Heart left ventricle (tissue), 16 donors: ENCODE measurements around the gene CLEC11A. TPM values are rescaled to one million over a fixed set of nuclear protein-coding genes. Genes with fewer than 3 reads are reported as not detected.
"Not testable (repeated sequence)": the region's sequence is repeated elsewhere in the genome, so short reads cannot be mapped to it uniquely, and the experiment has no call there.

Source experiments
- ATAC-seq, 4 donors: fragments of 200-7000 bp; cut with Tn5 transposase; one replicate each; pipeline ENCODE4 v1.9.1; 2020 to 2022; ENCODE audit warnings: moderate library complexity in 4 of 4, mild to moderate bottlenecking in 3 of 4, moderate number of reproducible peaks in 1 of 4
- DNase-seq, 5 donors: peaks; one replicate each; pipeline ENCODE4 v3.0.0-alpha.2; 2020
- H3K27ac ChIP-seq, 12 donors: fragments of 200-600 bp; sonication (generic) in 4 of 12; one replicate each; pipeline versions ENCODE4 v1.5.0 to v1.8.0; 2016 to 2022; ENCODE audit warnings: mild to moderate bottlenecking in 2 of 12
- H3K27me3 ChIP-seq, 9 donors: fragments of 200-600 bp; sonication (generic) in 2 of 9; one replicate each; pipeline versions ENCODE4 v1.5.1 to v1.8.0; 2016 to 2022; ENCODE audit warnings: mild to moderate bottlenecking in 3 of 9
- H3K36me3 ChIP-seq, 9 donors: fragments of 200-600 bp; sonication (generic) in 2 of 9; one replicate each; pipeline versions ENCODE4 v1.5.0 to v1.8.0; 2018 to 2022; ENCODE audit warnings: mild to moderate bottlenecking in 2 of 9
- H3K4me1 ChIP-seq, 12 donors: fragments of 200-600 bp; sonication (generic) in 4 of 12; one replicate each; pipeline versions ENCODE4 v1.5.0 to v1.8.0; 2016 to 2022; ENCODE audit warnings: mild to moderate bottlenecking in 3 of 12
- H3K4me3 ChIP-seq, 12 donors: fragments of 200-600 bp; sonication (generic) in 4 of 12; one replicate each; pipeline versions ENCODE4 v1.5.0 to v1.8.0; 2017 to 2022; ENCODE audit warnings: mild to moderate bottlenecking in 9 of 12, moderate library complexity in 4 of 12
- H3K9me3 ChIP-seq, 12 donors: fragments of 200-600 bp; sonication (generic) in 4 of 12; one replicate each; pipeline versions ENCODE4 v1.5.0 to v1.8.0; 2016 to 2022; ENCODE audit warnings: mild to moderate bottlenecking in 1 of 12
- CTCF ChIP-seq, 12 donors: fragments of 200-600 bp; sonication (generic) in 4 of 12; IDR thresholded peaks; one replicate each; pipeline versions ENCODE4 v1.5.0 to v1.8.0; 2018 to 2022; ENCODE audit warnings: antibody characterized with exemption in 12 of 12, mild to moderate bottlenecking in 5 of 12
- POLR2A ChIP-seq, 2 donors: fragments of 450-650 bp; IDR thresholded peaks; one replicate each; pipeline ENCODE4 v1.6.1; 2017; ENCODE audit warnings: antibody characterized with exemption in 2 of 2, mild to moderate bottlenecking in 2 of 2, moderate library complexity in 2 of 2
- WGBS, 4 donors: extraction: QIAGEN DNeasy Blood & Tissue Kit in 2 of 4; methylation state at CpG; one replicate each; pipeline versions ENCODE4 v1.1.5 to v1.1.7; 2013 to 2018; 5-methylcytosine and 5-hydroxymethylcytosine counted together
- intact Hi-C, 10 donors: fragments of 100-400 bp; cut with DNase I; formaldehyde crosslinking; loops; one replicate each; pipeline versions ENCODE4 v1.11.1 to v1.14.2; 2022
- polyA plus RNA-seq, 2 donors: library from polyadenylated mRNA; stranded (reverse); fragments of 200-250 nt; gene quantifications; one replicate each; pipeline ENCODE4 v1.2.3, GENCODE V29; 2013
- total RNA-seq, 9 donors: library from RNA; depleted of rRNA in 2 of 9; stranded (reverse); fragments of >200 nt in 2 of 9; fragmentation: NEBNext Ultra II Directional in 3 of 9; extraction: Animal tissue kit (Norgen Biotek cat#: 25700) in 3 of 9; gene quantifications; one replicate each; pipeline versions ENCODE4 v1.1.0 to v1.2.4, GENCODE V29; 2016 to 2023
- donor health status: ischemic (EF 13 %, LVEDD 7.1; RV severe dilation, severe dysfunction).
- donor health status: healthy with polysubstance abuse.
- donor health status: DM: no; HTN: yes; CAD: no.
- donor health status: DM: no; HTN: no; CAD: no.
- donor health status: ischemic (EF 25% LVEDD 6.9; RV normal size, moderate dysfunction).
- donor health status: ischemic (EF 25% LVEDD 5.7; RV mildly dilated, moderate dysfunction).
- donor health status: healthy.
- donor health status: DM: yes; HTN: yes; CAD: no.
- donor health status: ischemic (EF 35%, LVEDD 5.7; RV mildly dilated, moderate dysfunction).
- donor health status: nonischemic (EF 11% LVEDD 7.7; RV severe dilation, severe dysfunction).
- donor health status: DM: yes; HTN: yes; CAD: no.
- donor health status: PGD.
- donor health status: ischemic (EF 29% LVEDD 5.4; RV normal size, mild dysfunction).
- donor health status: nonischemic (EF 23%, LVEDD 6.1; RV moderate dilation, normal function).

CLEC11A gene
- total and polyA plus RNA-seq, 11 donors: 2.4 to 16.6 (median 4.2) TPM

- Histone ChIP-seq H3K36me3 (no peaks in the 10 kb centered on the region), H3K4me3 (no peak overlapping the region), H3K27ac (no peak overlapping the region), H3K27me3 (peaks cover 0 to 71% (median 15%) of the 10 kb centered on the region in 9 donors), H3K9me3 (peaks cover 0 to 13% (median 2%) of the 10 kb centered on the region in 12 donors), H3K4me1 (no peaks in the 10 kb centered on the region)
- 38 to 53% (median 48%) methylated on average over 2 of the region's 2 CpGs for WGBS, 4 donors
- ATAC-seq (no peak), DNase-seq (no peak)
- intact Hi-C loops: no loop called here
- TF ChIP-seq CTCF (IDR thresholded peaks at IDR 0.05): no peak
- TF ChIP-seq POLR2A (IDR thresholded peaks at IDR 0.05): no peak
These were observed 49.3 kb downstream of the CLEC11A start for GRCh38 chr19:50772476-50772875.

GRCh38 chr19:50772912-50773311, 49.7 kb downstream of the CLEC11A start:
- intact Hi-C loops, DNase-seq, H3K4me3 ChIP-seq, H3K36me3 ChIP-seq, H3K27ac ChIP-seq, H3K4me1 ChIP-seq, ATAC-seq: not testable (repeated sequence)
- H3K9me3 ChIP-seq: peaks cover 0 to 13% (median 2%) of the 10 kb centered on the region in 12 donors
- WGBS, 4 donors: 79 to 100% (median 83%) methylated on average over 3 of the region's 3 CpGs
- H3K27me3 ChIP-seq: peaks cover 3 to 71% (median 20%) of the 10 kb centered on the region in 9 donors

GRCh38 chr19:50773454-50773853, 50.3 kb downstream of the CLEC11A start:
- Histone ChIP-seq H3K27me3 (peaks cover 8 to 75% (median 25%) of the 10 kb centered on the region in 9 donors), H3K9me3 (peaks cover 0 to 13% (median 2%) of the 10 kb centered on the region in 12 donors)
- H3K36me3 ChIP-seq, H3K4me1 ChIP-seq, H3K4me3 ChIP-seq, intact Hi-C loops, ATAC-seq, DNase-seq, H3K27ac ChIP-seq: not testable (repeated sequence)
- 45 to 57% (median 53%) methylated on average over 6 to 7 of the region's 7 CpGs for WGBS, 4 donors

Other genes with a start within 250 kb of the CLEC11A start
- 100 to 1,000 TPM in 4 of 9 donors, 10 to 100 TPM in 5; 72.8 to 138 (median 91.1) TPM for gene EMC10, start 246.9 kb upstream of the CLEC11A start, total RNA-seq
- 100 to 1,000 TPM in 1 of 2 donors, 10 to 100 TPM in 1; 95.3 to 108 TPM for gene EMC10, start 246.9 kb upstream of the CLEC11A start, polyA plus RNA-seq
- gene GARIN5A, start 246.5 kb upstream of the CLEC11A start, total RNA-seq: 1 to 10 TPM in 6 of 9 donors, under 1 TPM in 3; 0.51 to 6.4 (median 1.6) TPM
- gene GARIN5A, start 246.5 kb upstream of the CLEC11A start, polyA plus RNA-seq: 1 to 10 TPM; 1.1 to 3.0 TPM
- gene JOSD2, start 212.2 kb upstream of the CLEC11A start, total RNA-seq: 10 to 100 TPM; 18.7 to 43.8 (median 29.5) TPM
- gene JOSD2, start 212.2 kb upstream of the CLEC11A start, polyA plus RNA-seq: 10 to 100 TPM; 47.7 to 49.7 TPM
- gene ASPDH, start 209.5 kb upstream of the CLEC11A start, total RNA-seq: not detected
- gene ASPDH, start 209.5 kb upstream of the CLEC11A start, polyA plus RNA-seq: not detected
- 1 to 10 TPM in 4 of 9 donors, under 1 TPM in 5; 0.35 to 2.4 (median 0.87) TPM for gene LRRC4B, start 154.9 kb upstream of the CLEC11A start, total RNA-seq
- 1 to 10 TPM in 1 of 2 donors, under 1 TPM in 1; 0.97 to 1.0 TPM for gene LRRC4B, start 154.9 kb upstream of the CLEC11A start, polyA plus RNA-seq
- gene SYT3, start 83.5 kb upstream of the CLEC11A start, total RNA-seq: under 1 TPM in 4 of 9 donors, not detected in 5; 0.17 to 0.75 (median 0.25) TPM
- gene SYT3, start 83.5 kb upstream of the CLEC11A start, polyA plus RNA-seq: under 1 TPM in 1 of 2 donors, not detected in 1; 0.06 TPM
- gene C19orf81, start 73.9 kb upstream of the CLEC11A start, total RNA-seq: 1 to 10 TPM in 5 of 9 donors, under 1 TPM in 2, not detected in 2; 0.65 to 3.6 (median 1.7) TPM
- not detected for gene C19orf81, start 73.9 kb upstream of the CLEC11A start, polyA plus RNA-seq
- 1 to 10 TPM in 1 of 9 donors, under 1 TPM in 7, not detected in 1; 0.28 to 2.1 (median 0.49) TPM for gene SHANK1, start 3.6 kb upstream of the CLEC11A start, total RNA-seq
- under 1 TPM; 0.03 to 0.23 TPM for gene SHANK1, start 3.6 kb upstream of the CLEC11A start, polyA plus RNA-seq
- gene GPR32, start 47.1 kb downstream of the CLEC11A start, total RNA-seq: not detected
- gene GPR32, start 47.1 kb downstream of the CLEC11A start, polyA plus RNA-seq: not detected
- not detected for gene ACP4, start 67.1 kb downstream of the CLEC11A start, total RNA-seq
- not detected for gene ACP4, start 67.1 kb downstream of the CLEC11A start, polyA plus RNA-seq
- gene KLK1, start 100.4 kb downstream of the CLEC11A start, total RNA-seq: 1 to 10 TPM in 1 of 9 donors, under 1 TPM in 3, not detected in 5; 0.53 to 1.4 (median 0.74) TPM
- gene KLK1, start 100.4 kb downstream of the CLEC11A start, polyA plus RNA-seq: under 1 TPM; 0.50 to 0.51 TPM
- not detected for gene KLK15, start 110.2 kb downstream of the CLEC11A start, total RNA-seq
- gene KLK15, start 110.2 kb downstream of the CLEC11A start, polyA plus RNA-seq: not detected
- not detected for gene KLK3, start 131.6 kb downstream of the CLEC11A start, total RNA-seq
- not detected for gene KLK3, start 131.6 kb downstream of the CLEC11A start, polyA plus RNA-seq
- gene KLK2, start 150.1 kb downstream of the CLEC11A start, total RNA-seq: not detected
- not detected for gene KLK2, start 150.1 kb downstream of the CLEC11A start, polyA plus RNA-seq
- gene KLK4, start 188.0 kb downstream of the CLEC11A start, total RNA-seq: not detected
- gene KLK4, start 188.0 kb downstream of the CLEC11A start, polyA plus RNA-seq: not detected
- gene KLK5, start 229.7 kb downstream of the CLEC11A start, total RNA-seq: 1 to 10 TPM in 1 of 9 donors, not detected in 8; 5.4 TPM
- gene KLK5, start 229.7 kb downstream of the CLEC11A start, polyA plus RNA-seq: not detected
- gene KLK6, start 246.2 kb downstream of the CLEC11A start, total RNA-seq: not detected
- gene KLK6, start 246.2 kb downstream of the CLEC11A start, polyA plus RNA-seq: not detected